ENCODE data around the gene NRAS.

The NRAS gene

GRCh38 chr1:114715952-114716303 lies 643 bp downstream of the NRAS start:
- peak overlapping the region; percentile 89 for H3K4me3 ChIP-seq
- intact Hi-C loops (cut with DNase I; ENCODE audit: low total_unique reads) = no loop called here
- no peaks in the 10 kb centered on the region for H3K9me3 ChIP-seq
- no peaks in the 10 kb centered on the region for H3K27me3 ChIP-seq
- peak overlapping the region; percentile 90 to 94 for H3K27ac ChIP-seq
- DNase-seq = no peak
- no peak for TF ChIP-seq CTCF (IDR thresholded peaks at IDR 0.05)
- peaks cover 63 to 66% (median 65%) of the 10 kb centered on the region in 3 donors for H3K36me3 ChIP-seq
- peaks cover 0 to 30% (median 6%) of the 10 kb centered on the region in 4 donors for H3K4me1 ChIP-seq

DNA sequence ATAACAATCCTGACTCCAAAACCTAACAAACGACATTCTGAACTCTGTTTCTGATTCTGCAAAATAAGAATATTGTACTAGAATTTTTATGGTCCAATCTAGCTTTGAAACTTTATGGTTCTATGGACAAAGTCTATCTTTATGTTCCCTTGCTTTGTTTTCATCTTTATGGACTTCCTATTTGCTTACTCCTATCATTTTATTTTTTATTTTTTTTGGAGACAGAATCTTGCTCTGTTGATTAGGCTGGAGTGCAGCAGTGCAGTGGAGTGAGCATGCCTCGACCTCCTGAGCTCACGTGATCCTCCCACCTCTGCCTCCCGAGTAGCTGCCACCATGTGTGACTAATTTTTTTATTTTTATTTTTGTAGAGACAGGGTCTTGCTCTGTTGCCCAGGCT lies 3.6 kb downstream of the NRAS start:
- no peak for TF ChIP-seq CTCF (IDR thresholded peaks at IDR 0.05)
- peaks cover 0 to 30% (median 6%) of the 10 kb centered on the region in 4 donors for H3K4me1 ChIP-seq
- no peaks in the 10 kb centered on the region for H3K9me3 ChIP-seq
- H3K4me3 ChIP-seq = no peak overlapping the region
- H3K27me3 ChIP-seq = no peaks in the 10 kb centered on the region
- DNase-seq = no peak
- H3K36me3 ChIP-seq = peaks cover 56 to 65% (median 62%) of the 10 kb centered on the region in 3 donors
- intact Hi-C loops (cut with DNase I; ENCODE audit: low total_unique reads) = no loop called here
- H3K27ac ChIP-seq = no peak overlapping the region

DNA sequence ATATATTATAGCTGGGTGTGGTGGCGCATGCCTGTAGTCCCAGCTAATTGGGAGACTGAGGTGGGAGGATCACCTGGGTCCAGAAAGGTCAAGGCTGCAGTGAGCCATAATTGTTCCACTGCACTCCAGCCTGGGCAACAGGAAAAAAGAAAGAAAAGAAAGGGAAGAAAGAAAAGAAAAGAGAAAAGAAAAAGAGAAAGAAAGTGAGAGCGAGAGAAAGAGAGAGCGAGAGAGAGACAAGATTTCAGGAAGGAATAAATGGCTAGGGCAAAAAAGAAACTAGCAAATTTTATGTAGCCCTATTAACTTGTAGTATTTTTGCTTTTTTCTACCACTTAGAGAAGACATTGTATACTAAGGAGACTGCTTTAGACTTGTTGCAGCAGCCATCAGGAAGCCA lies 6.2 kb downstream of the NRAS start:
- TF ChIP-seq CTCF (IDR thresholded peaks at IDR 0.05) = no peak
- H3K27me3 ChIP-seq = no peaks in the 10 kb centered on the region
- H3K4me3 ChIP-seq = no peak overlapping the region
- peaks cover 71 to 87% (median 80%) of the 10 kb centered on the region in 3 donors for H3K36me3 ChIP-seq
- peaks cover 0 to 18% (median 4%) of the 10 kb centered on the region in 4 donors for H3K4me1 ChIP-seq
- intact Hi-C loops (cut with DNase I; ENCODE audit: low total_unique reads) = no loop called here
- DNase-seq = no peak
- H3K9me3 ChIP-seq = no peaks in the 10 kb centered on the region
- no peak overlapping the region for H3K27ac ChIP-seq

- Histone ChIP-seq H3K36me3 (peaks cover 65 to 72% (median 65%) of the 10 kb centered on the region in 3 donors), H3K4me3 (no peak overlapping the region), H3K4me1 (no peaks in the 10 kb centered on the region), H3K27ac (no peak overlapping the region), H3K27me3 (no peaks in the 10 kb centered on the region), H3K9me3 (no peaks in the 10 kb centered on the region)
- intact Hi-C loops (cut with DNase I; ENCODE audit: low total_unique reads) = no loop called here
- TF ChIP-seq CTCF (IDR thresholded peaks at IDR 0.05) = no peak
- no peak for DNase-seq
Observed at GRCh38 chr1:114707604-114708003, 9.0 kb downstream of the NRAS start.

GRCh38 chr1:114703242-114703641 lies 13.3 kb downstream of the NRAS start:
- Histone ChIP-seq H3K27me3 (no peaks in the 10 kb centered on the region), H3K9me3 (no peaks in the 10 kb centered on the region), H3K27ac (no peak overlapping the region), H3K4me3 (no peak overlapping the region), H3K36me3 (peaks cover 29 to 33% (median 29%) of the 10 kb centered on the region in 3 donors), H3K4me1 (no peaks in the 10 kb centered on the region)
- no peak for DNase-seq
- intact Hi-C loops (cut with DNase I; ENCODE audit: low total_unique reads) = no loop called here
- no peak for TF ChIP-seq CTCF (IDR thresholded peaks at IDR 0.05)

DNA sequence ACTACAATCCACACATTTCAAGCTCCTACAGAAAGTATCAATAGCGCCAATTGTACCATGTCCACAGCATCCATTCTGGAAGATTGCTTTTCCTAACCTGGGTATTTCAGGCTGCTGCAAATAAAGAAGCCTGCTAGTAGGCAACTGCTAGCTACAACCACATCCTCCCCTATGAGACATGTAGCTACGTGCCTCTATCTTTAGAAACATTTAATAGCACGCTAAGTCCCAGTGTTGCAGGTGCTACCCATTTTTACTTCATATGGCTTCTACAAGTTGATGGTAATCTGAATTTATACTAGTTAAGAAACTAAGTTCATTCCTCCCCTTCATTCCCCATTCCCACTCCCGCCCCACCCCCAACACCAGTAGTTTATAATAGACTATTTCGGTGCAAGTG lies 13.8 kb downstream of the NRAS start:
- peaks cover 24 to 28% (median 24%) of the 10 kb centered on the region in 3 donors for H3K36me3 ChIP-seq
- no peak overlapping the region for H3K4me3 ChIP-seq
- H3K27me3 ChIP-seq = no peaks in the 10 kb centered on the region
- no peaks in the 10 kb centered on the region for H3K4me1 ChIP-seq
- no peak for DNase-seq
- no peaks in the 10 kb centered on the region for H3K9me3 ChIP-seq
- intact Hi-C loops (cut with DNase I; ENCODE audit: low total_unique reads) = no loop called here
- H3K27ac ChIP-seq = no peak overlapping the region
- no peak for TF ChIP-seq CTCF (IDR thresholded peaks at IDR 0.05)
